Right lobe of liver (tissue), 4 donors: Measurements from ENCODE around the gene CBLL1.

Experiments
- POLR2A ChIP-seq: fragments of 450-650 bp; IDR thresholded peaks from one replicate; pipeline ENCODE4 v1.6.1; 2017; ENCODE audit warnings: antibody characterized with exemption, mild to moderate bottlenecking
- TF ChIP-seq, protein P1 (sequence below), 4 donors: fragments of 200-600 bp in 3 of 4; fragments of 450-650 bp in 1 of 4; IDR thresholded peaks; one replicate each; pipeline versions ENCODE4 v1.5.1 to v1.8.0; 2016 to 2022; ENCODE audit warnings: antibody characterized with exemption in 4 of 4, mild to moderate bottlenecking in 2 of 4
- donor health status: DM: no; HTN: no; CAD: no.
- donor health status: DM: no; HTN: no; CAD: no.
- donor health status: DM: no; HTN: yes; CAD: no.

DNA sequence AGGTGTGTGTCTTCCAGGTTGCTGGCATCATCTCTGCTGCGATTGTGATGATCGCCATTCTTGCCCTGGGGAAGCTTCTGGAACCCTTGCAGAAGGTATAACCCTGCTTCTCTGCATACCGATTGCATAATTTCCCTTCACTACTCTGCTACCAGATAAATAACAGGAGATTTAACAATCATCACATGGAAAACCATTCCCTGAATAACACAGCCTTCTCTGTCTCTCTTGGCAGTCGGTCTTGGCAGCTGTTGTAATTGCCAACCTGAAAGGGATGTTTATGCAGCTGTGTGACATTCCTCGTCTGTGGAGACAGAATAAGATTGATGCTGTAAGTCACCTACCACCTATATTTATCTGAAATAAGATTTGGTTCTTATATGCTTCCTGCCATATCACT, 49.6 kb upstream of the CBLL1 start:
- TF ChIP-seq, protein P1, sequence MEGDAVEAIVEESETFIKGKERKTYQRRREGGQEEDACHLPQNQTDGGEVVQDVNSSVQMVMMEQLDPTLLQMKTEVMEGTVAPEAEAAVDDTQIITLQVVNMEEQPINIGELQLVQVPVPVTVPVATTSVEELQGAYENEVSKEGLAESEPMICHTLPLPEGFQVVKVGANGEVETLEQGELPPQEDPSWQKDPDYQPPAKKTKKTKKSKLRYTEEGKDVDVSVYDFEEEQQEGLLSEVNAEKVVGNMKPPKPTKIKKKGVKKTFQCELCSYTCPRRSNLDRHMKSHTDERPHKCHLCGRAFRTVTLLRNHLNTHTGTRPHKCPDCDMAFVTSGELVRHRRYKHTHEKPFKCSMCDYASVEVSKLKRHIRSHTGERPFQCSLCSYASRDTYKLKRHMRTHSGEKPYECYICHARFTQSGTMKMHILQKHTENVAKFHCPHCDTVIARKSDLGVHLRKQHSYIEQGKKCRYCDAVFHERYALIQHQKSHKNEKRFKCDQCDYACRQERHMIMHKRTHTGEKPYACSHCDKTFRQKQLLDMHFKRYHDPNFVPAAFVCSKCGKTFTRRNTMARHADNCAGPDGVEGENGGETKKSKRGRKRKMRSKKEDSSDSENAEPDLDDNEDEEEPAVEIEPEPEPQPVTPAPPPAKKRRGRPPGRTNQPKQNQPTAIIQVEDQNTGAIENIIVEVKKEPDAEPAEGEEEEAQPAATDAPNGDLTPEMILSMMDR (IDR thresholded peaks at IDR 0.05) = no peak
- no peak for TF ChIP-seq POLR2A
